ENCODE results near the gene GATAD2B.

GATAD2B gene

GRCh38 chr1:153922972-153923925, at the start of gene GATAD2B:
Gene GATAD2B, minus strand, starts transcription at chr1:153922972. Its CDS starts 94,625 bp downstream, at chr1:153828347.
- peak; percentile 100 for DNase-seq (ENCODE audit: low read depth)

- DNase-seq (ENCODE audit: low read depth), result no peak
Measured at GRCh38 chr1:153970346-153970745, 47.6 kb upstream of the GATAD2B start.

- DNase-seq (ENCODE audit: low read depth), result no peak
Measured at GRCh38 chr1:153968972-153969371, 46.2 kb upstream of the GATAD2B start.

DNA sequence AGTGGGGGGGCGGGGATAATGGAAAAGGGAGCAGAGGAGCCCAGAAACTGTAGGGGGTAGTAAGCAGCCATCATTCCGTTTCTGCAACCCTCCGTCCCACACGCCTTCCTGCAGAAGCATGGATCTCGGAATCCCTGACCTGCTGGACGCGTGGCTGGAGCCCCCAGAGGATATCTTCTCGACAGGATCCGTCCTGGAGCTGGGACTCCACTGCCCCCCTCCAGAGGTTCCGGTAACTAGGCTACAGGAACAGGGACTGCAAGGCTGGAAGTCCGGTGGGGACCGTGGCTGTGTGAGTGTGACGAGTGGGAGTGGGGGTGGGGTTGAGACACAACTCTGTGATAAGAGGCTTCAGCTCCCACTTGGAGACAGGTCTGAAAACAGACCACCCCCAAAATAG, 45.6 kb upstream of the GATAD2B start:
- DNase-seq (ENCODE audit: low read depth), result no peak

DNA sequence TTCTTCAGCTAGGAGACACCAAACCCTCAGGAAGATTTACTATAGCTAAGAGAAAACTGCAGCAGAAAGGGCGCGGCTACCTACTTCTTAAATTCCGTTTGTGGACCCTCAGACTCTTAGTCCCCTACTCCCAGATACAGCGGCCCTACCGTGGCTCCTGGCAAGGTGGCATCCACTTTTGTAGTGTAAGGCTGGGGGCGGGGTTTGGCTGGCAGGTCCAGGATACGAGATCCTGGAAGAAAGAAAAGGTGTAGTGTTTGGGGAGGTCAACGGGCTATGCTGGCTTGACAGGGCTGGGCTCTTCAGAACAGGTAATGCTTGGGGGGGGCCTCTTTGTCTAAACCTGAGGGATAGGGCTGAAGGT, 45.2 kb upstream of the GATAD2B start:
- no peak for DNase-seq (ENCODE audit: low read depth)

DNA sequence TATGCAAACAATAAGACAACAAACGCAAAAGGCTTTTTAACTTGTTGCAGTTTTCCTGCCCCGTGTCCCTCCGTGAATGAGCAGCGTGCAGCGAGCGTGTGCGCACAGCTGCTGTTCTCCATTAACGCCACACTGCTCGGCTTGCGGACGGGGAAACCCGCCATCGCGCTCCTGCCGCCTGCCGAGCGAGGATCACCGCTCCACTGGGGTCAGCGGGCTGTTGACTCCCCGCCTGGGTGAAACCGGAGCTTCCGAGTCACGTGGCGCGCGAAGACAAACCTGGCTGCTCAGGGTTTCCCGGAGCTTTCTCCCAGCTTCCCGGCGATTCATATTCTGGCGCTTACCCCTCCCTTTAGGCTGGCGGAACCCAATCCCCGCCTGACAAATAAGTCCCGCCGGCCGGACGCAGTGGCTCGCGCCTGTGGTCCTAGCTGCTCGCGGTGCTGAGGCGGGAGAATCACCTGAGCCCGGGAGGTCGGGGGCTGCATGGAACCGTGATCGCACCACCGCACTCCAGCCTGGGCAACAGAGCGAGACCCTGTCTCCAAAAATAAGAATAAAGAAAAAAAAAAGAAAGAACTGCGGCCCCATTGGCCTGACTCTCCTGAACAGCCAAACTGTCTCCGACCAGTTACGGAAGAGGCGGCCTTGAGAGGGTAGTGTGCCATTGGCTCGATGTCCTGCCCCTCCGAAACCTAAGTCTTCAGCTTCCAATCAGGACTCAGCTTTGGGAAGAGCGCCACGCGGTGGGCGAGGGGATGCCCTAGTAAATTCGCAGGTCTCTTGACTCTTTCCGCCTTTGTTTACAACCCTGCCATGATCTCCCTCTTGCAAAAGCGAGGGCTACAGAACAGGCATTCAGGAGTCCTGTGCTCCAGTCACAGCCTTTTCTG, 44.6 kb upstream of the GATAD2B start, which contains the start of gene CREB3L4:
TSS of gene CREB3L4 (plus strand) at position 796 of the 893 bp plus-strand sequence. CDS start 624 bp downstream, outside the sequence.
- DNase-seq (ENCODE audit: low read depth), result peak; percentile 98

GRCh38 chr1:153963850-153964331, 41.1 kb upstream of the GATAD2B start:
- no peak for DNase-seq (ENCODE audit: low read depth)

GRCh38 chr1:153963030-153963849, 40.5 kb upstream of the GATAD2B start, which contains the start of gene SLC39A1:
Gene SLC39A1, minus strand, starts transcription at chr1:153963537. Its CDS starts 822 bp downstream, at chr1:153962715.
- peak; percentile 96 for DNase-seq (ENCODE audit: low read depth)

- peak; percentile 56 for DNase-seq (ENCODE audit: low read depth)
Measured at GRCh38 chr1:153962088-153963029, 39.6 kb upstream of the GATAD2B start.

DNA sequence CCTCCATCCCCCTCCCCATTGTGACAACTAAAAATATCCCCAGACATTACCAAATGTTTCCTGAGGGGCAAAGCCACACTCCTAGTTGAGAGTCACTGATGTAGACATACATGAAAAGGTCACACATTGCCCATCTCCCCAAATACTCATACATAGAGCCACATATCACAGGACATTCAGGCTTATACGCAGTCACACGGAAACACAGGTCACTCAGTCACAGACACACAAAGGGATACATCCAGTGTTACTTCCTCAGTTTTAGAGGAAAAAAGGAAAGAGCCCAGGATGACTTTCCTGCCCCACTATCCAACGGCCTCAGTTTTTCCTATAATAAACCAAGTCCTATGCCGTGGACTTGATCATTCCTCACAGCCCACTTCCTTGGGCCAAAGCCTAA, 38.6 kb upstream of the GATAD2B start:
- DNase-seq (ENCODE audit: low read depth), result no peak

DNA sequence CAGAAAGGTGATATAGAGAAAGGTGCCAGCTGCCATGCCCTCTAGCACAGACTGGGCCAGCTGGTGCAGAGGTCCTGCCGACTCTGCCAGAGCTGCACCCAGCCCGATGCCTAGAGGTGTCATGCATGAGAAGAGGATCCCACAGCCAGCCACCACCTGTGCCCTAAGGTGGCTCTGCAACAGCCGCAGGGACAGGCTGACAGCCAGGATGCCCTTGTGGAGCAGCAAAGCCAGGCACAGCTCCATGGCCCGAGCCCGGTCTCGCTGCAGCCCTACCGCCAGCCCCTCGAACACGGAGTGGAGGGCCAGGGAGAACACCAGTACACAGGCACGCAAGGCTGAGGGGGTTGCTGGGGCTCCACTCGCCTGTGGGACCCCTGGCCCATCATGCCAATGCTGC, 37.4 kb upstream of the GATAD2B start:
- DNase-seq (ENCODE audit: low read depth), result no peak

DNA sequence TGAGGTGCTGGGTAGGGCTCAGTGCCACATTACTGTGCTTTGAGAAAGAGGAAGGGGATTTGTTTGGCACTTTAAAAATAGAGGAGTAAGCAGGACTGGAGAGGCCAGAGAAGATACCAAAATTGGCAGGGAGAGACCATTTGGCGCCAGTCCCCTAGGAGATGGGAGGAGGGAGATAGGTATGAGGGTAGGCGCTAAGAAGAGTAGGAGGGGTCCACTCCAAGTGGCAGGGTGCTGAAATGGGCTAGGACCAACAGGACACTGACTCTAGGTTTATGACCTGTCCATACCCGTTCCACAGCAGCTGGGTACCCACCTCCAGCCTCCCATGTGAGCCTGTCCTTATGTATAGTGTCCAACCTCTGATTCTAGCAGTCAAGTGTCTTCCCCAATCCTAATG, 36.7 kb upstream of the GATAD2B start:
- DNase-seq (ENCODE audit: low read depth), result no peak

- no peak for DNase-seq (ENCODE audit: low read depth)
Measured at GRCh38 chr1:153958961-153959260, 36.1 kb upstream of the GATAD2B start.

- peak; percentile 98 for DNase-seq (ENCODE audit: low read depth)
Measured at GRCh38 chr1:153958111-153958960, 35.6 kb upstream of the GATAD2B start, which contains the start of gene CRTC2. Gene CRTC2, minus strand, starts transcription at chr1:153958612. Its CDS starts 115 bp downstream, at chr1:153958497.

DNA sequence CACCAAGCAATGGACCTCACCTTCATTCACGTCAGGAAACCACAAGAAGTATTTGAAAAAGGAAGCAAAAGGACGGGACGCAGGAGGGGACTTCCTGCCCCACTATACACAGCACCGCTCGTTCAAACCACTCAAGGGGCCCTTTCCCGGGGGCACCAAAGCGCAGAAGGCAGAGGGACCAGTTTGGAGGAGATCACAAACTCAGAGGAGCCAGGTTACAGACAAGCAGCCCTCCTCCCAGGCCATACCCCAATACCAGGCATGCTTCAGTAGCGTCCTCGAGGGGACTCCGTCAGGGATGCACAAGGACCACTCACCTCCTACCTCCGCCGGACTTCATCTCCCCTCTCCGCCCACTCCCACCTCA, 35.0 kb upstream of the GATAD2B start:
- DNase-seq (ENCODE audit: low read depth), result no peak

GRCh38 chr1:153956997-153957715, 34.4 kb upstream of the GATAD2B start:
- no peak for DNase-seq (ENCODE audit: low read depth)

GRCh38 chr1:153954826-153955225, 32.1 kb upstream of the GATAD2B start:
- no peak for DNase-seq (ENCODE audit: low read depth)

DNA sequence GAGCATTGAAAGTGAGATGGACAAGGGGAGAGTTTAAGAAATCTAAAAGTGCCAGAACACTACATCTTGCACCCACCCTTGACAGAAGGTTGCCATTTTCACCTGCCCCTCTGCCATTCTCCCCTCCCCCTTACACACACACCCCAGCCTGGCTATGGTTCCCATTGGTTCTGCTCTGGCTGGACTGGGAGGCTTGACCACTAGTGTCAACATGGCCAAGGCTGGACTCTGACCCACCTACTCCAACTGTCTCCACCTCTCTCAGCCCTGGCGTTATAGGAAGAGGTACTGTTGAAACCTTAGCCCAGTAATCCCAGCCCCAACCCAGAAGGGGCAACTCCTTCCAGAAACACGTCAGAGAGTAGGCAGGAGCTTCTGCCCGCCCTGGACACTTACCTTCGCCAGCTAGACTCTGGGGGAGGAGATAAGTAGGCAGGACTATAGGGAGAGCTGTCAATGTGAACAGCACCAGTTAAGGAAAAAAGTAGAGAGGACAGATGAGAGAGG, 31.1 kb upstream of the GATAD2B start:
- no peak for DNase-seq (ENCODE audit: low read depth)

- DNase-seq (ENCODE audit: low read depth), result no peak
Measured at GRCh38 chr1:153951801-153952200, 29.0 kb upstream of the GATAD2B start.

Measured in fibroblast of gingiva (primary cell).